Measurements from ENCODE around the gene DYNC2H1. TPM values are rescaled to one million over a fixed set of nuclear protein-coding genes. Genes with fewer than 3 reads are reported as not detected.

Gene DYNC2H1
- total RNA-seq, 1 donor from 2014 or later = 7.1 TPM

- intact Hi-C loops (cut with DNase I) = no loop called here
- DNase-seq (ENCODE audit: low spot score in 2 of 2) = no peak
- Histone ChIP-seq H3K4me1 (no peaks in the 10 kb centered on the region), H3K27ac (no peak overlapping the region), H3K27me3 (no peaks in the 10 kb centered on the region), H3K36me3 (no peaks in the 10 kb centered on the region), H3K9me3 (peaks cover 0 to 3% of the 10 kb centered on the region in 2 donors), H3K4me3 (no peak overlapping the region)
- TF ChIP-seq CTCF (IDR thresholded peaks at IDR 0.05) = no peak
Measured at GRCh38 chr11:103520792-103521191, 411.6 kb downstream of the DYNC2H1 start.

- no peaks in the 10 kb centered on the region for H3K36me3 ChIP-seq
- no peaks in the 10 kb centered on the region for H3K27me3 ChIP-seq
- H3K4me3 ChIP-seq = no peak overlapping the region
- TF ChIP-seq CTCF (IDR thresholded peaks at IDR 0.05) = no peak
- no peaks in the 10 kb centered on the region for H3K4me1 ChIP-seq
- DNase-seq (ENCODE audit: low spot score in 2 of 2) = no peak
- H3K27ac ChIP-seq = no peak overlapping the region
- H3K9me3 ChIP-seq = no peaks in the 10 kb centered on the region
- intact Hi-C loops (cut with DNase I) = no loop called here
Measured at GRCh38 chr11:103525069-103525468, 415.8 kb downstream of the DYNC2H1 start.

DNA sequence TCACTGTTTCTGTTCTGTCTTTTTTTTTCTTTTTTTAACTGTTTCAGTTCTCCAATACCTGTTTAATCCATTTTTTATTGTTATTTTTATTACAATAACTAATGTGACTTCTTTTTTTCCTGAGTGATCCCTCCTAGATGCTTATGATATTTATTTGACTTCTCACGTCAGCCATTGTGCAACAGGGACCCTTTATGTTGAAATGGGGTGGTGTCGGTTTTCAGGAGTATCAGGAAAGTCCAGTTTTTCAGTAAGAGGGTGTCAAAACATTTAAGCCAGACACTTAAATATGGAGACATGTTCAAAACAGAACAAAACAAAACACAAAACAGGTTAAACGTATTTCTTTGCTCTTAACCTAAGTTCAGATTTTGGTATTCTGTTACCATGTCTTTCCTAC, 418.8 kb downstream of the DYNC2H1 start:
- H3K9me3 ChIP-seq = no peaks in the 10 kb centered on the region
- H3K27ac ChIP-seq = no peak overlapping the region
- TF ChIP-seq CTCF (IDR thresholded peaks at IDR 0.05) = no peak
- H3K36me3 ChIP-seq = no peaks in the 10 kb centered on the region
- DNase-seq (ENCODE audit: low spot score in 2 of 2) = no peak
- intact Hi-C loops (cut with DNase I) = no loop called here
- no peaks in the 10 kb centered on the region for H3K4me1 ChIP-seq
- no peaks in the 10 kb centered on the region for H3K27me3 ChIP-seq
- no peak overlapping the region for H3K4me3 ChIP-seq

DNA sequence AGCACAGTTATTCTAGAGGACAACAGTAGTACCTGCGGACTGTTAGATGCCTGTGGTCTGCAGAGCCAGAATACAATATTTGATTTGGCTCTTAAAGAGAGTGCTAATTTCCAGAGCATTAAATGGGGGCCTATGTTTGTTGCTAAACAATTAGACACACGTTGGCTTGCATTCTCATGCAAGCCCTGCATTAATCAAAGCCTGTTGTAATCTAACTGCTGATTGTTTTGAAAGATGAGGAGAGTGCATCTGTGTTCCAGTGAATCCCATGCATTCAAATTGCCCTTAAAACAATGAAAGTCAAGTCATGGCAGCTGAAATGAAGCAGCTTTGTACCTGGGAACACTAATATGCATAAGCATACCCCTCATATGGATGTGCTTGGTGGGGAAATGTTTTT, 419.4 kb downstream of the DYNC2H1 start:
- no peaks in the 10 kb centered on the region for H3K4me1 ChIP-seq
- TF ChIP-seq CTCF (IDR thresholded peaks at IDR 0.05) = no peak
- H3K36me3 ChIP-seq = no peaks in the 10 kb centered on the region
- no peaks in the 10 kb centered on the region for H3K27me3 ChIP-seq
- DNase-seq (ENCODE audit: low spot score in 2 of 2) = no peak
- no peak overlapping the region for H3K27ac ChIP-seq
- H3K9me3 ChIP-seq = no peaks in the 10 kb centered on the region
- intact Hi-C loops (cut with DNase I) = no loop called here
- H3K4me3 ChIP-seq = no peak overlapping the region

DNA sequence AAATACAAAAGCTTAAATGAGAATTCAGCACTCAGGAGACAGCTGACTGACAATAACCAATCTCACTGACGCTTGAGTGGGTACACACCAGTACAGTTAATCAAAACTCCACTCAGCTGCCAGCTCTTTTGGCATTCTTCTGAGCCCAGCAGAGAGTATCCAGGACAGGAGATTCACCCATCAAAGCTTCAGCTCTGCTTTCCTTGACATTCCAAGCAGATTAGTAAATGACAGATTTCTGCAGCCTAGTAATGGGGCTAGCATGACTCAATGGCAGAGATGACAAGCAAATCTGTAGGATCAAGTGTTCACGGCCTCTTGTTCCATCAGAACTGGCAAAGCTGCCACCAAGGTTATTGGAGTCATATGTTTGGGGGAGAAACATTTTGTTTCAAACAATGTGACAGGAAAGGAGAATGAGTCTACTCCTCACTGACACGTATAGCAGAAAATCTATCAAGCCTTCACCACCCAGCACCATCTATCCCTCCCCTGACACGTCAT, 420.0 kb downstream of the DYNC2H1 start:
- no peak for DNase-seq (ENCODE audit: low spot score in 2 of 2)
- Histone ChIP-seq H3K9me3 (no peaks in the 10 kb centered on the region), H3K4me1 (no peaks in the 10 kb centered on the region), H3K27ac (no peak overlapping the region), H3K4me3 (no peak overlapping the region), H3K36me3 (no peaks in the 10 kb centered on the region), H3K27me3 (no peaks in the 10 kb centered on the region)
- TF ChIP-seq CTCF (IDR thresholded peaks at IDR 0.05) = no peak
- intact Hi-C loops (cut with DNase I) = no loop called here

Other genes with a start within 250 kb of the DYNC2H1 start
- not detected for gene MMP12, start 234.4 kb upstream of the DYNC2H1 start, total RNA-seq
- gene MMP13, start 153.7 kb upstream of the DYNC2H1 start, total RNA-seq = not detected
- 337 TPM for gene DCUN1D5, start 17.3 kb upstream of the DYNC2H1 start, total RNA-seq

Measured in ascending aorta (tissue), 2 donors.